SK-N-SH (cell line): ENCODE results near the gene MRC1. TPM values are rescaled to one million over a fixed set of nuclear protein-coding genes. Genes with fewer than 3 reads are reported as not detected.

Source experiments
- CTCF ChIA-PET: fragments of 300-600, 350-600 bp; formaldehyde crosslinking; extraction: SDS; loops from one replicate; lab custom pipeline; 2021; lab: Yijun Ruan, JAX
- POLR2A ChIA-PET: fragments of 350-600 bp; sonication (Branson Sonifier 250); formaldehyde crosslinking; extraction: SDS; loops from one replicate; lab custom pipeline; 2020; ENCODE audit warnings: antibody characterized with exemption, inconsistent platforms; lab: Yijun Ruan, JAX
- DNase-seq: peaks from one replicate; pipeline ENCODE4 v3.0.0; 2012
- H2AFZ ChIP-seq: fragments of 200-600 bp; sonication (generic); 2 replicates; pipeline ENCODE4 v1.8.1; 2016; ENCODE audit warnings: antibody characterized with exemption, mild to moderate bottlenecking, low read depth
- H3F3A ChIP-seq: fragments of 200-600 bp; sonication (generic); replicated peaks from 2 replicates; pipeline ENCODE3; 2016; ENCODE audit warnings: antibody characterized with exemption, mild to moderate bottlenecking; ENCODE audit not compliant: insufficient read depth
- H3K27ac ChIP-seq, 2 experiments: fragments of 200-500 bp in 1 of 2; fragments of 200-600 bp in 1 of 2; sonication (Bioruptor generic) in 1 of 2; sonication (generic), shearing (Covaris generic) in 1 of 2; 2 replicates each; pipeline versions ENCODE4 v1.5.1 to v1.6.1; 2014 to 2016; ENCODE audit warnings: low read depth in 2 of 2, inconsistent platforms in 1 of 2, low read length in 1 of 2, mild to moderate bottlenecking in 1 of 2, mixed read lengths in 1 of 2
- H3K27me3 ChIP-seq: fragments of 200-600 bp; sonication (generic), shearing (Covaris generic); 2 replicates; pipeline ENCODE4 v1.6.1; 2016; ENCODE audit warnings: mixed run types; ENCODE audit not compliant: insufficient read depth
- H3K36me3 ChIP-seq, 2 experiments: fragments of 200-500 bp in 1 of 2; fragments of 200-600 bp in 1 of 2; sonication (Bioruptor generic) in 1 of 2; sonication (generic) in 1 of 2; replicated peaks in 1 of 2; 2 replicates each; pipeline versions ENCODE3 to v1.5.1; 2014 to 2016; ENCODE audit warnings: low read length in 1 of 2, mild to moderate bottlenecking in 1 of 2; ENCODE audit not compliant: insufficient read depth in 2 of 2, control insufficient read depth in 1 of 2
- H3K4me1 ChIP-seq, 2 experiments: fragments of 200-500 bp in 1 of 2; fragments of 200-600 bp in 1 of 2; sonication (Bioruptor generic) in 1 of 2; sonication (generic), shearing (Covaris generic) in 1 of 2; 2 replicates each; pipeline versions ENCODE4 v1.5.1 to v1.6.1; 2014 to 2016; ENCODE audit warnings: low read depth in 1 of 2, low read length in 1 of 2, mixed run types in 1 of 2; ENCODE audit not compliant: insufficient read depth in 2 of 2, control insufficient read depth in 1 of 2
- H3K4me2 ChIP-seq: fragments of 200-600 bp; sonication (generic), shearing (Covaris generic); 2 replicates; pipeline ENCODE4 v1.6.1; 2017; ENCODE audit warnings: mixed run types
- H3K4me3 ChIP-seq, 2 experiments: fragments of 200-500 bp in 1 of 2; fragments of 200-600 bp in 1 of 2; sonication (Bioruptor generic) in 1 of 2; sonication (generic), shearing (Covaris generic) in 1 of 2; 2 replicates each; pipeline versions ENCODE4 v1.5.1 to v1.8.1; 2014 to 2016; ENCODE audit warnings: low read depth in 2 of 2, inconsistent platforms in 1 of 2, low read length in 1 of 2, mild to moderate bottlenecking in 1 of 2, mixed read lengths in 1 of 2, moderate library complexity in 1 of 2
- H3K79me2 ChIP-seq: fragments of 200-600 bp; sonication (generic); 2 replicates; pipeline ENCODE4 v1.8.1; 2017; ENCODE audit warnings: mild to moderate bottlenecking; ENCODE audit not compliant: insufficient read depth
- H3K9ac ChIP-seq: fragments of 200-600 bp; sonication (generic); 2 replicates; pipeline ENCODE4 v1.6.1; 2017; ENCODE audit warnings: mixed run types
- H3K9me2 ChIP-seq: fragments of 200-600 bp; sonication (generic); 2 replicates; pipeline ENCODE4 v1.6.1; 2017; ENCODE audit warnings: mixed run types
- H3K9me3 ChIP-seq: fragments of 200-600 bp; sonication (generic); 2 replicates; pipeline ENCODE4 v1.6.1; 2017; ENCODE audit warnings: mixed run types, mild to moderate bottlenecking, moderate library complexity
- H4K20me1 ChIP-seq: fragments of 200-600 bp; sonication (generic); 2 replicates; pipeline ENCODE4 v1.6.1; 2017; ENCODE audit warnings: mild to moderate bottlenecking, mixed run types; ENCODE audit not compliant: insufficient read depth
- CHD2 ChIP-seq: fragments of 150-350 bp; IDR thresholded peaks from 2 replicates; pipeline ENCODE4 v1.6.1; 2018; ENCODE audit warnings: low read length; ENCODE audit not compliant: partially characterized antibody
- ELF1 ChIP-seq: IDR thresholded peaks from 2 replicates; pipeline ENCODE4 v1.4.0; 2012
- EP300 ChIP-seq, 2 experiments: IDR thresholded peaks; 2 replicates each; pipeline versions ENCODE4 v1.4.0 to v1.6.1; 2012; ENCODE audit warnings: borderline replicate concordance in 1 of 2, low read depth in 1 of 2, low read length in 1 of 2
- EZH2phosphoT487 ChIP-seq: fragments of 200-600 bp; sonication (generic); IDR thresholded peaks from 2 replicates; pipeline ENCODE4 v1.6.1; 2017; ENCODE audit warnings: low read depth, mixed run types, mild to moderate bottlenecking, antibody characterized with exemption, moderate library complexity, borderline replicate concordance
- FOSL2 ChIP-seq: IDR thresholded peaks from 2 replicates; pipeline ENCODE4 v1.4.0; 2012; ENCODE audit warnings: low read depth, mild to moderate bottlenecking, moderate library complexity, borderline replicate concordance
- FOXJ3 ChIP-seq: sonication (generic); formaldehyde crosslinking; IDR thresholded peaks from 2 replicates; pipeline ENCODE4 v1.5.1; 2020; ENCODE audit warnings: mild to moderate bottlenecking, missing genetic modification reagents
- GABPA ChIP-seq: IDR thresholded peaks from 2 replicates; pipeline ENCODE4 v1.4.0; 2012; ENCODE audit warnings: low read depth, mild to moderate bottlenecking
- GATA2 ChIP-seq: sonication (generic); formaldehyde crosslinking; IDR thresholded peaks from 2 replicates; pipeline ENCODE4 v1.5.0; 2020; ENCODE audit warnings: mild to moderate bottlenecking, missing genetic modification reagents
- MAX ChIP-seq: IDR thresholded peaks from 2 replicates; pipeline ENCODE4 v1.4.0; 2012; ENCODE audit warnings: low read depth
- MEF2A ChIP-seq: IDR thresholded peaks from 2 replicates; pipeline ENCODE4 v1.4.0; 2012; ENCODE audit warnings: low read depth, borderline replicate concordance
- POLR2AphosphoS5 ChIP-seq: IDR thresholded peaks from 2 replicates; pipeline ENCODE4 v1.6.1; 2012; ENCODE audit warnings: low read depth, low read length
- RAD21 ChIP-seq: IDR thresholded peaks from 2 replicates; pipeline ENCODE4 v1.6.1; 2012; ENCODE audit warnings: mild to moderate bottlenecking, low read length
- RCOR1 ChIP-seq: fragments of 150-350 bp; IDR thresholded peaks from 2 replicates; pipeline ENCODE4 v1.6.1; 2017; ENCODE audit warnings: antibody characterized with exemption, low read length
- RXRA ChIP-seq: IDR thresholded peaks from 2 replicates; pipeline ENCODE4 v1.4.0; 2012; ENCODE audit warnings: low read depth, mild to moderate bottlenecking, borderline replicate concordance
- SIN3A ChIP-seq: IDR thresholded peaks from 2 replicates; pipeline ENCODE4 v1.6.1; 2012; ENCODE audit warnings: low read depth, mild to moderate bottlenecking, low read length, moderate library complexity, borderline replicate concordance
- TAF1 ChIP-seq: IDR thresholded peaks from 2 replicates; pipeline ENCODE4 v1.6.1; 2012; ENCODE audit warnings: low read depth, mild to moderate bottlenecking, low read length, moderate library complexity, borderline replicate concordance
- TCF12 ChIP-seq: IDR thresholded peaks from 2 replicates; pipeline ENCODE4 v1.4.0; 2012
- WGBS: methylation state at CpG from one replicate; pipeline ENCODE4 v1.1.6; 2017; ENCODE audit warnings: low lambda C conversion rate; 5-methylcytosine and 5-hydroxymethylcytosine counted together
- polyA plus RNA-seq, 3 experiments: library from polyadenylated mRNA; depleted of rRNA; stranded (reverse); fragments of >200 nt; gene quantifications; 2 replicates each; pipeline ENCODE4 v1.2.3, GENCODE V29; 2012
- TF ChIP-seq, protein P1 (sequence below): fragments of 150-350 bp; IDR thresholded peaks from 2 replicates; pipeline ENCODE4 v1.6.1; 2016; ENCODE audit warnings: mild to moderate bottlenecking, low read depth, low read length
- TF ChIP-seq, protein P2 (sequence below): IDR thresholded peaks from 2 replicates; pipeline ENCODE4 v1.4.0; 2012; ENCODE audit warnings: low read depth, borderline replicate concordance
- TF ChIP-seq, protein P3 (sequence below): IDR thresholded peaks from 2 replicates; pipeline ENCODE4; 2012

The MRC1 gene
- polyA plus RNA-seq, 1 of the 3 experiments (the other 2 are of a cell fraction), result not detected

GRCh38 chr10:17918187-17918903 lies 109.2 kb downstream of the MRC1 start (continued):
- TF ChIP-seq MAX (no peak), ELF1 (no peak), GABPA (no peak), POLR2AphosphoS5 (no peak), FOXJ3 (CRISPR knock-in tag) (no peak)
- TF ChIP-seq, protein P1, sequence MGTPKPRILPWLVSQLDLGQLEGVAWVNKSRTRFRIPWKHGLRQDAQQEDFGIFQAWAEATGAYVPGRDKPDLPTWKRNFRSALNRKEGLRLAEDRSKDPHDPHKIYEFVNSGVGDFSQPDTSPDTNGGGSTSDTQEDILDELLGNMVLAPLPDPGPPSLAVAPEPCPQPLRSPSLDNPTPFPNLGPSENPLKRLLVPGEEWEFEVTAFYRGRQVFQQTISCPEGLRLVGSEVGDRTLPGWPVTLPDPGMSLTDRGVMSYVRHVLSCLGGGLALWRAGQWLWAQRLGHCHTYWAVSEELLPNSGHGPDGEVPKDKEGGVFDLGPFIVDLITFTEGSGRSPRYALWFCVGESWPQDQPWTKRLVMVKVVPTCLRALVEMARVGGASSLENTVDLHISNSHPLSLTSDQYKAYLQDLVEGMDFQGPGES, result no peak
- TF ChIP-seq, protein P2, sequence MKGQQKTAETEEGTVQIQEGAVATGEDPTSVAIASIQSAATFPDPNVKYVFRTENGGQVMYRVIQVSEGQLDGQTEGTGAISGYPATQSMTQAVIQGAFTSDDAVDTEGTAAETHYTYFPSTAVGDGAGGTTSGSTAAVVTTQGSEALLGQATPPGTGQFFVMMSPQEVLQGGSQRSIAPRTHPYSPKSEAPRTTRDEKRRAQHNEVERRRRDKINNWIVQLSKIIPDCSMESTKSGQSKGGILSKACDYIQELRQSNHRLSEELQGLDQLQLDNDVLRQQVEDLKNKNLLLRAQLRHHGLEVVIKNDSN, result no peak

DNA sequence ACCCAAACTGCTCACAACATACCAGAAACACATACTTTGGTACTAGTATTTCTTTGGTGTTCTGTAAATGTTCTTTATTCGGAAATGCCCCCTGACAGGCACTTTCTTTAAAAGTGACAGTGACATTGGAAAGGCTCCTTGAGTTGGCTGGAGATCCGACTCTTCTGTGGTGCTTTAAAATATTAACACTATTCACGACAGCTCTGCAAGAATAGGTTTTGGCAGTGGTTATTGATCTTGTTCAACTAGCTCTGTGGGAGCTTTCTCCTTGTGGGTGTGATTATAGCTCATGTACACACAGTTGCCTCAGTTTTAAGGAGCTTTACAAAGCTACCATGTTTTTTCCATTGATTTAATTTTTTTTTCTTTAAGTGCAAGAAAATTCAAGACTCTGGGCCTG lies 112.2 kb downstream of the MRC1 start:
- Histone ChIP-seq H3K4me2 (no peak overlapping the region), H3F3A (peaks cover 8% of the 10 kb centered on the region), H3K9me3 (no peaks in the 10 kb centered on the region), H2AFZ (no peak overlapping the region), H3K27me3 (no peaks in the 10 kb centered on the region), H3K9ac (no peak overlapping the region), H4K20me1 (no peaks in the 10 kb centered on the region), H3K27ac (no peak overlapping the region), H3K4me1 (peaks cover 0 to 5% of the 10 kb centered on the region in 2 experiments; a peak in 1 of 4 replicates), H3K79me2 (no peaks in the 10 kb centered on the region), H3K4me3 (no peak overlapping the region), H3K9me2 (no peaks in the 10 kb centered on the region), H3K36me3 (no peaks in the 10 kb centered on the region)
- CTCF ChIA-PET, result interaction anchor here (1.4 kb wide), 1 partner anchor 11 kb away, joined by 4 read pairs; no protein-coding TSS in a partner anchor
- WGBS, result 71% methylated on average over 3 of the region's 3 CpGs
- no peak for DNase-seq
- TF ChIP-seq RAD21 (no peak), FOSL2 (no peak), FOXJ3 (CRISPR knock-in tag) (no peak), ELF1 (no peak)
- POLR2A ChIA-PET, result no interaction called here

DNA sequence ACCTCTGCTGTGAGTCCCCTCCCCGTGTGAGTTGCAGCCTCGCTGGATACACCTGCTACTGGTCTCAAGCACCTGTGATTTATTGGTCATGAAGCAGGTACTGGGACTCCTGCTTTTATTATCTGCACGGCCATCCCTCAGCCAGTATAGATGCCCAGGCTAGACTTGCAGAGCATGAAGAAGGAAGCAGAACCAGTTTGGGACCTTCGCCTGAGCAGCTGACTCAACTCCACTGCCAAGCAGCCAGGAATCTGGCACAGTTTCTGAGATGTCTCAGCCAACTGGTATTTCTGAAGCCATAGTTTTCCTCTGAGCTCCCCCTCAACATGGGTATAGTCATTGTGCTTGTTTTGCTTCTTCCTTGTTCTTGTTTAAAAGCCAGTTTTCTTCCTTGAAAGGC lies 114.6 kb downstream of the MRC1 start:
- CTCF ChIA-PET, result interaction anchor here (0.8 to 1.8 kb wide), 4 partner anchors 11 to 181 kb away, joined by 3 to 5 read pairs (median 3); no protein-coding TSS in a partner anchor
- Histone ChIP-seq H3K9me3 (no peaks in the 10 kb centered on the region), H3K4me3 (no peak overlapping the region), H3K4me2 (0 out of 2 replicates have a peak overlapping the region, but pooled peaks have one; percentile 41), H3K36me3 (no peaks in the 10 kb centered on the region), H3K27me3 (no peaks in the 10 kb centered on the region), H3K79me2 (no peaks in the 10 kb centered on the region), H2AFZ (peak overlapping the region; percentile 63; the same call in 1 of the 2 replicates), H3K27ac (peak overlapping the region in 1 of 2 experiments; percentile 77; a peak in 2 of 4 replicates), H4K20me1 (no peaks in the 10 kb centered on the region), H3K9me2 (no peaks in the 10 kb centered on the region), H3K9ac (no peak overlapping the region), H3K4me1 (peaks cover 0 to 5% of the 10 kb centered on the region in 2 experiments; a peak in 1 of 4 replicates), H3F3A (peaks cover 8% of the 10 kb centered on the region)
- 58% methylated on average over 4 of the region's 4 CpGs for WGBS
- POLR2A ChIA-PET, result no interaction called here
- no peak for DNase-seq
- TF ChIP-seq MEF2A, result no peak
- TF ChIP-seq TAF1, result no peak
- TF ChIP-seq GATA2 (CRISPR knock-in tag), result no peak
- TF ChIP-seq, protein P3, sequence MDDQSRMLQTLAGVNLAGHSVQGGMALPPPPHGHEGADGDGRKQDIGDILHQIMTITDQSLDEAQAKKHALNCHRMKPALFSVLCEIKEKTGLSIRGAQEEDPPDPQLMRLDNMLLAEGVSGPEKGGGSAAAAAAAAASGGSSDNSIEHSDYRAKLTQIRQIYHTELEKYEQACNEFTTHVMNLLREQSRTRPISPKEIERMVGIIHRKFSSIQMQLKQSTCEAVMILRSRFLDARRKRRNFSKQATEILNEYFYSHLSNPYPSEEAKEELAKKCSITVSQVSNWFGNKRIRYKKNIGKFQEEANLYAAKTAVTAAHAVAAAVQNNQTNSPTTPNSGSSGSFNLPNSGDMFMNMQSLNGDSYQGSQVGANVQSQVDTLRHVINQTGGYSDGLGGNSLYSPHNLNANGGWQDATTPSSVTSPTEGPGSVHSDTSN, result peak; percentile 25; the same call in 1 of the 2 replicates
- peak in 1 of 2 experiments; percentile 27; a peak in 1 of 4 replicates for TF ChIP-seq EP300 (IDR thresholded peaks at IDR 0.05; ENCODE audit: borderline replicate concordance in 1 of 2, low read depth in 1 of 2, low read length in 1 of 2)
- no peak for TF ChIP-seq RCOR1
- no peak for TF ChIP-seq EZH2phosphoT487
- TF ChIP-seq TCF12, result peak; percentile 70
- TF ChIP-seq RXRA, result no peak; the same call in 1 of the 2 replicates
- TF ChIP-seq CHD2, result no peak
- TF ChIP-seq SIN3A, result no peak
- TF ChIP-seq, protein P2, result peak; percentile 41
